Activated naive CD8-positive, alpha-beta T cell (primary cell): ENCODE results near the gene ABRACL.

Source experiments
- H3K27ac Mint-ChIP-seq: one replicate; pipeline ENCODE4 v1.8.0; 2021; ENCODE audit warnings: mixed read lengths
- H3K27me3 Mint-ChIP-seq: one replicate; pipeline ENCODE4 v1.8.0; 2021; ENCODE audit warnings: mixed read lengths
- H3K36me3 Mint-ChIP-seq: one replicate; pipeline ENCODE4 v1.8.0; 2021; ENCODE audit warnings: mixed read lengths
- H3K4me1 Mint-ChIP-seq: one replicate; pipeline ENCODE4 v1.8.0; 2021; ENCODE audit warnings: low read depth, mixed read lengths
- H3K4me3 Mint-ChIP-seq: one replicate; pipeline ENCODE4 v1.8.0; 2021; ENCODE audit warnings: mild to moderate bottlenecking, mixed read lengths
- H3K9me3 Mint-ChIP-seq: one replicate; pipeline ENCODE4 v1.8.0; 2021; ENCODE audit warnings: low read depth, mixed read lengths

Gene ABRACL

GRCh38 chr6:139058029-139058428 lies 29.5 kb downstream of the ABRACL start:
- no peaks in the 10 kb centered on the region for H3K9me3 Mint-ChIP-seq
- H3K27me3 Mint-ChIP-seq, result no peaks in the 10 kb centered on the region
- H3K27ac Mint-ChIP-seq, result no peak overlapping the region
- H3K36me3 Mint-ChIP-seq, result no peaks in the 10 kb centered on the region
- H3K4me1 Mint-ChIP-seq, result peaks cover 7% of the 10 kb centered on the region
- no peak overlapping the region for H3K4me3 Mint-ChIP-seq

- Mint-ChIP-seq H3K4me1 (peaks cover 7% of the 10 kb centered on the region), H3K4me3 (no peak overlapping the region), H3K27me3 (no peaks in the 10 kb centered on the region), H3K9me3 (no peaks in the 10 kb centered on the region), H3K27ac (no peak overlapping the region), H3K36me3 (no peaks in the 10 kb centered on the region)
These were observed 31.8 kb downstream of the ABRACL start for GRCh38 chr6:139060332-139060731.

GRCh38 chr6:139062932-139063646 lies 34.5 kb downstream of the ABRACL start:
- H3K27ac Mint-ChIP-seq, result no peak overlapping the region
- H3K9me3 Mint-ChIP-seq, result no peaks in the 10 kb centered on the region
- no peaks in the 10 kb centered on the region for H3K36me3 Mint-ChIP-seq
- H3K4me3 Mint-ChIP-seq, result no peak overlapping the region
- no peaks in the 10 kb centered on the region for H3K27me3 Mint-ChIP-seq
- H3K4me1 Mint-ChIP-seq, result peaks cover 7% of the 10 kb centered on the region

- Mint-ChIP-seq H3K9me3 (no peaks in the 10 kb centered on the region), H3K4me3 (no peak overlapping the region), H3K36me3 (no peaks in the 10 kb centered on the region), H3K27me3 (no peaks in the 10 kb centered on the region), H3K27ac (no peak overlapping the region), H3K4me1 (peaks cover 6% of the 10 kb centered on the region)
These were observed 36.6 kb downstream of the ABRACL start for GRCh38 chr6:139064981-139065665.

GRCh38 chr6:139066080-139066479 lies 37.5 kb downstream of the ABRACL start:
- no peaks in the 10 kb centered on the region for H3K27me3 Mint-ChIP-seq
- no peak overlapping the region for H3K4me3 Mint-ChIP-seq
- no peaks in the 10 kb centered on the region for H3K9me3 Mint-ChIP-seq
- no peaks in the 10 kb centered on the region for H3K36me3 Mint-ChIP-seq
- H3K4me1 Mint-ChIP-seq, result no peaks in the 10 kb centered on the region
- H3K27ac Mint-ChIP-seq, result no peak overlapping the region

- no peaks in the 10 kb centered on the region for H3K4me1 Mint-ChIP-seq
- H3K36me3 Mint-ChIP-seq, result no peaks in the 10 kb centered on the region
- H3K4me3 Mint-ChIP-seq, result no peak overlapping the region
- no peaks in the 10 kb centered on the region for H3K9me3 Mint-ChIP-seq
- H3K27me3 Mint-ChIP-seq, result no peaks in the 10 kb centered on the region
- no peak overlapping the region for H3K27ac Mint-ChIP-seq
These were observed 40.3 kb downstream of the ABRACL start for GRCh38 chr6:139068846-139069245.

- Mint-ChIP-seq H3K9me3 (no peaks in the 10 kb centered on the region), H3K4me1 (no peaks in the 10 kb centered on the region), H3K36me3 (no peaks in the 10 kb centered on the region), H3K27ac (no peak overlapping the region), H3K27me3 (no peaks in the 10 kb centered on the region), H3K4me3 (no peak overlapping the region)
These were observed 44.6 kb downstream of the ABRACL start for GRCh38 chr6:139073118-139073517.

- Mint-ChIP-seq H3K27ac (no peak overlapping the region), H3K4me1 (peaks cover 5% of the 10 kb centered on the region), H3K36me3 (no peaks in the 10 kb centered on the region), H3K4me3 (no peak overlapping the region), H3K9me3 (no peaks in the 10 kb centered on the region), H3K27me3 (no peaks in the 10 kb centered on the region)
These were observed 50.5 kb downstream of the ABRACL start for GRCh38 chr6:139079018-139079417.

- H3K27ac Mint-ChIP-seq, result no peak overlapping the region
- H3K4me1 Mint-ChIP-seq, result peaks cover 7% of the 10 kb centered on the region
- no peaks in the 10 kb centered on the region for H3K27me3 Mint-ChIP-seq
These were observed 51.8 kb downstream of the ABRACL start for GRCh38 chr6:139080255-139080920.

GRCh38 chr6:139081471-139081870 lies 52.9 kb downstream of the ABRACL start:
- H3K27me3 Mint-ChIP-seq, result no peaks in the 10 kb centered on the region
- no peak overlapping the region for H3K27ac Mint-ChIP-seq
- peaks cover 7% of the 10 kb centered on the region for H3K4me1 Mint-ChIP-seq
- no peak overlapping the region for H3K4me3 Mint-ChIP-seq
- no peaks in the 10 kb centered on the region for H3K36me3 Mint-ChIP-seq
- H3K9me3 Mint-ChIP-seq, result no peaks in the 10 kb centered on the region

More at GRCh38 chr6:139080255-139080920, 51.8 kb downstream of the ABRACL start:
- H3K36me3 Mint-ChIP-seq, result no peaks in the 10 kb centered on the region
- no peak overlapping the region for H3K4me3 Mint-ChIP-seq
- H3K9me3 Mint-ChIP-seq, result no peaks in the 10 kb centered on the region

- no peaks in the 10 kb centered on the region for H3K27me3 Mint-ChIP-seq
- H3K9me3 Mint-ChIP-seq, result no peaks in the 10 kb centered on the region
- peaks cover under 1% of the 10 kb centered on the region for H3K36me3 Mint-ChIP-seq
- H3K27ac Mint-ChIP-seq, result no peak overlapping the region
- no peak overlapping the region for H3K4me3 Mint-ChIP-seq
- peaks cover 7% of the 10 kb centered on the region for H3K4me1 Mint-ChIP-seq
These were observed 53.8 kb downstream of the ABRACL start for GRCh38 chr6:139082370-139082769.

- Mint-ChIP-seq H3K4me3 (no peak overlapping the region), H3K27ac (no peak overlapping the region), H3K36me3 (peaks cover 9% of the 10 kb centered on the region), H3K27me3 (no peaks in the 10 kb centered on the region), H3K4me1 (peaks cover 13% of the 10 kb centered on the region), H3K9me3 (peaks cover 3% of the 10 kb centered on the region)
These were observed 63.3 kb downstream of the ABRACL start for GRCh38 chr6:139091826-139092225.
